Mononuclear cell (primary cell): ENCODE data around the gene CDH1. TPM values are rescaled to one million over a fixed set of nuclear protein-coding genes. Genes with fewer than 3 reads are reported as not detected.
"Not testable (repeated sequence)": the region's sequence is repeated elsewhere in the genome, so short reads cannot be mapped to it uniquely, and the experiment has no call there.

Experiments used
- H3K27me3 ChIP-seq: 2 replicates; pipeline ENCODE4 v1.6.0; 2011; ENCODE audit warnings: low read length, control low read depth; ENCODE audit not compliant: insufficient read depth
- H3K4me1 ChIP-seq: 2 replicates; pipeline ENCODE4 v1.5.1; 2011; ENCODE audit warnings: mild to moderate bottlenecking, low read length, control low read depth; ENCODE audit not compliant: insufficient read depth
- H3K4me3 ChIP-seq: 2 replicates; pipeline ENCODE4 v1.5.1; 2011; ENCODE audit warnings: mild to moderate bottlenecking, low read length, moderate library complexity
- H3K9me3 ChIP-seq: 2 replicates; pipeline ENCODE4 v1.5.1; 2011; ENCODE audit warnings: low read depth, mild to moderate bottlenecking, control low read depth, low read length
- total RNA-seq: library from RNA; depleted of rRNA; stranded (reverse); fragments of >200 nt; gene quantifications from one replicate; pipeline ENCODE4 v1.2.3, GENCODE V29; 2012

The CDH1 gene
- total RNA-seq, 1 donor: 3.7 TPM

DNA sequence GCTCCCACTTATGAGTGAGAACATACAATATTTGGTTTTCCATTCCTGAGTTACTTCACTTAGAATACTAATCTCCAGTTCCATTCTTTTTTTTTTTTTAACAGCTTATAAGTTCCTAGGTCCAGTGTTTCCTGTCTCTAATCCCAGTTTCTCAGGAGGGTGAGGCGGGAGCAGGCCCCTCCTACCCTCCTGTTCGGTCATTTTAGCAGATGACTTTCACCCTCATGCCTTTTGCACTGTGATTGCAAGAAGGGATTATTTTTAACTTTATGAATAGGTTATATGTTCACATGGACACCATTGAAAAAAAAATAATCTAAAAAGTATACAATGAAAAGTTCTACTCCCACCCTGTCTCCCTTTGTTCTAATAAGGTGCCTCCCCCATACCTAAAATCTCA is 47.6 kb downstream of the CDH1 start:
- H3K4me3 ChIP-seq: no peak overlapping the region
- H3K4me1 ChIP-seq: peaks cover 21% of the 10 kb centered on the region
- no peaks in the 10 kb centered on the region for H3K9me3 ChIP-seq
- no peaks in the 10 kb centered on the region for H3K27me3 ChIP-seq

DNA sequence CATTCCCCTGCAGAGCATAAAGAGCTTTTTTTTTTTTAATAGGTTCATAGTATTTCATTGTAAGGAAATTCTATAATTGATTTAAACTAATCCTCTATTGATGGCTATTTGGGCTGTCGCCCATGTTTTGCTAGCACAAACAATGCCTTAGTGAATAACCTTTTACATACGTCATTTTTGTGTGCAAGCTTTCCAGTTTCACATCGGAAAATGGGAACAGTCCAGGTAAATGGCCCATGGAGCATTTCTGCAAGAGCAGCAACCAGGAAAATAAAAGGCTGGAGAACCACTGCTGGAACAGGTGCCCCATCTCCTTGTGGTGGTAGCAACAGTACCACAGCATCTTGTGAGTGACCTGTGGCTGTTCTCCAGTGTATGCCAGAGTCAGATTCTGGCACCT is 48.6 kb downstream of the CDH1 start:
- Histone ChIP-seq H3K9me3 (no peaks in the 10 kb centered on the region), H3K4me3 (no peak overlapping the region), H3K27me3 (no peaks in the 10 kb centered on the region), H3K4me1 (peaks cover 30% of the 10 kb centered on the region)

DNA sequence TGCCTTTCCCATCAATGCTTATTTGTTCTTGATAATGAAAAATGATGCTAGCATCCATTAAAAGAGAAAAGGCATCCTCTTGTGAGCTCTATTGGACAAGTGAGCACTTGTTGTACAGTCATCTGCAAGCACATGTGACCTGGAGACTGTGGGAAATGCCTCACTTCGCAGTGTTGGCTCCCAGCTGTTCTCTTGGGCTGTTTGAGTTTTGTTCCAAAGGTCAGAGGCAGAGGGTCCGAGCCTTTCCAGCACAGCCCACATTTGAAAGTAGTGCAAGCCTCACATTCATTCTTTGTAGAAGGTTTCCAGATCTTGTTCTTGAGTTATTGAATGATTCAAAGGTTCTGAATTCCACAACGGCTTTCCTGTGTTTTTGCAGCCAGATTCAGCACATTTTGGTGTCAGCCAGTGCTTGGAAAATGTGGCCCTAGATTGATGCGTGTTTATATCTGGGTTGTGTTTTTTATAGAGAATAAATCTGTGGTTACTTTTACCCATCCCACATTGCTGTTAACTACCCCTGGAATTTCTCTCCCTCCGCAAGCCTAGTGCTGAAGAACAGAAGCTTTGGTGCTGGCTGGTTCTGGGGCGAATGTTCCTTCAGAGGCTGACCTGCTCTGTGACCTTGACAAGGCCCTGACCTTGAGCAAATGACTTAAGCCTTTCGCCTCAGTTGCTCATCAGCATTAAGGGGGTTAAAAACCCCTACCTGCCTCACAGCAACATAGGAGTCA is 49.8 kb downstream of the CDH1 start:
- Histone ChIP-seq H3K9me3 (no peaks in the 10 kb centered on the region), H3K4me3 (no peak overlapping the region), H3K27me3 (no peaks in the 10 kb centered on the region), H3K4me1 (peaks cover 30% of the 10 kb centered on the region)

DNA sequence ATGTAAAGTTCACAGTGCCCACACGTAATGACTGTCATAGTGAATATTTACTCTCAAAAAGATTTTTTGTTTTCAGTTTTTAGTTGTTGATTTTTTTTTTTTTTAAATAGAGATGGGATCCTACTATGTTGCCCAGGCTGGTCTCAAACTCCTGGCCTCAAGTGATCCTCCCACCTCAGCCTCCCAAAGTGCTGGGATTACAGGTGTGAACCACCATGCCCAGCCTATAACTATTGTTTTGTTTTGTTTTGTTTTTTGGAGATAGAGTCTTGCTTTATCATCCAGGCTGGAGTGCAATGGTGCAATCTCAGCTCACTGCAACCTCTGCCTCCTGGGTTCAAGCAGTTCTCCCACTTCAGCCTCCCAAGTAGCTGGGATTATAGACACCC is 50.3 kb downstream of the CDH1 start:
- not testable (repeated sequence) for H3K4me3 ChIP-seq, H3K9me3 ChIP-seq, H3K27me3 ChIP-seq
- peaks cover 25% of the 10 kb centered on the region for H3K4me1 ChIP-seq

DNA sequence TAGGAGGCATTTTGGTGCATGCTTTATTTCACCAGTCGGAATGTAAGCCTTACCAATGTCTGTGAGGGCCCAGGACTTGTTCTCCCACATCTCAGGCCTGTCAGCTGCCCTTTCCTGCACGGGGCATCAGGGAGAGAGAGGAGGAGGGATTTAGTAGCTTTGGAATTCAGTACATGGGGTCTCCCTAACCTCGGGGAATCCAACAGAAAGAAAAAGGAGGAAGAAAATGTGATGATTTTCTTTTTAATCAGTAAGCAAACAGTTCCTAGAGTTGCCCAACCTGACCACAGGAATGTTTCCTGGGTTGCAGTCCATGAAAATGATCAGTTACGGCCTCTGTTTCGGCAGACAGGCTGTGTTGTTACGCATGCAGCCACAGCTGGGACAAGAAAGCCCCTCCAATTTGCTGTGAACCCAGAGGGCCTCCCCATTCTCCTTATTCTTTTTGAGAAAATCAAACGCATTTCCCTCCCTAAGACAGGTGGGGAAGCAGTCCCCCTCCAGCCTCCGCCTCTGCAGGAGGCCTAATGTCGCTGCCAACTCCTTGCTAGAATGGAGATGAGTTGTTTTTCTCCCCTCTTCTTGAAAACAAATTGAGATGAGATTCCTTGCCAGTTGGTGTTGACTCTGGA is 53.2 kb downstream of the CDH1 start:
- no peak overlapping the region for H3K4me3 ChIP-seq
- H3K9me3 ChIP-seq: no peaks in the 10 kb centered on the region
- H3K4me1 ChIP-seq: peaks cover 19% of the 10 kb centered on the region
- H3K27me3 ChIP-seq: no peaks in the 10 kb centered on the region

DNA sequence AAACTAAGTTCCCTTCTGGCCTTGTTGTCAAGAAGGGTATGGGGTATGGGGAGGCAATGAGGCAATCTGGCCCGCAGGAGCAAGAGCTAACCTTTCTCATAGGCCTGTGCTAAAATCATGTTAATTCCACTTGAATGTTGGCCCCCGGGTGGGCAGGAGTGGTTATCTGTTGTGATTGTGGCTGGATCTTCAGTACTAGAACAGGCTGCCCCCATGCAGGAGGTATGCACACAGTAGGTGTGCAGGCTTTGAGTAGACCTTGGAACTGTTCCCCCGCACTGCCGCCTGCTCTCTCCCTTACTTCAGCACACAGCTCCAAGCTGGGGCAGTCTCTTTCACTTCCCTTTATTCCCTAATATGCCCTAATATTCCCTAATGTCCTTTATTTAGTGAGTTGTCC is 53.9 kb downstream of the CDH1 start:
- Histone ChIP-seq H3K27me3 (no peaks in the 10 kb centered on the region), H3K4me3 (no peak overlapping the region), H3K4me1 (peaks cover 19% of the 10 kb centered on the region), H3K9me3 (no peaks in the 10 kb centered on the region)

DNA sequence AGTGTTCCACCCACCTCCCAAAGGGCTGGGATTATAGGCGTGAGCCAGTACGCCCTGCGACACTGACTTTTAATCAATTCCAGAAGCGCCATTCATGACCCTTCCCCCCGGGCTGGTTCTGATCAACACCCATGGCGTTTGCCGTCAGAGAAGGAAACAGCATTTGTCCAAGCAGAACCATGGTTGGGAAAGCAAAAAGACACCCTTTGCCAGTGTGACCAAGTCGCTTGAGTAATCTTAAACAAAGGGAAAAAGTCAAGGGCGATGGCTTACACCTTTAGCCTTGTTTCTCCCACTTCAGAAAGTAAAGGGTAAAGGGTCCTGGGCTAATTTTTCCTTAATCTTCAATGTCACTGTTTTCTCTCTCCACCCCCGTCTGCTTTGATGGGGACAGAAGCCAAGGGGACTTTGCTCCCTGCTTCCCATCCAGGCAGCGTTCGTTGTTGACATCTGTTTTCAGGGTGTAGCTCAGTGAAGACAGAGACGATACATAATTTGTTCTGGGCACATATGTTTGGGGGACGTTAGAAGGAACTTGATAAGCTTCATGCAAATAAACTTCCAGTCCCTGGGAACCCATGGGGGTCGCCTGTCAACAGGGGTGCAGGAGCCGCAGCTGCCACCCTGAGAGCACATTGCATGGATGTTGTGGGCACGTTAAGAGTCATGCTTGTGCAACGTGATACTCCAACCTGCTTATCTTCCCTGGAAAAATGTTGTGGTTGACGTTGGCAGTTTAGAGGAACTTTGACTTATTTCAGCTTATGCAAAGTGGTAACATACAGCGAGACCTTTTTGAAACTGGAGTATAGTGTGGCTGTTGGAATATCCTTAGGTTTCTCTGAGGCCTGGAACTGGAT is 55.6 kb downstream of the CDH1 start:
- Histone ChIP-seq H3K27me3 (no peaks in the 10 kb centered on the region), H3K9me3 (no peaks in the 10 kb centered on the region), H3K4me3 (no peak overlapping the region), H3K4me1 (peaks cover 19% of the 10 kb centered on the region)

DNA sequence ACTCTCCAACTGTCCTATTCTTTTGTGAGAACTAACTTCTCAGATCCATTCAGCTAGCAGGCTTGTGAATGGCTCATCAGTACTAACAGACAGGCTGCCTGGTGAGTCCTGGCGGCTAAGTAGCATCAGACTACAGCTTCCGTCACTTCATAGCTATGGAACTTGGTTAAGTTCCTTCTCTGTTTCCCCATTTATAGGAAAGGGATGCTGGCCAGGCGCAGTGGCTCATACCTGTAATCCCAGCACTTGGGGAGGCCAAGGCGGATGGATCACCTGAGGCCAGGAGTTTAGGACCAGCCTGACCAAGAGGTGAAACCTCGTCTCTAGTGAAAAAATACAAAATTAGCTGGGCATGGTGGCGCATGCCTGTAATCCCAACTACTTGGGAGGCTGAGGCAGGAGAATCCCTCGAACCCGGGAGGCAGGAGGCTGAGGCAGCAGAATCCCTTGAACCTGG is 56.3 kb downstream of the CDH1 start:
- Histone ChIP-seq H3K4me1 (peaks cover 19% of the 10 kb centered on the region), H3K27me3 (no peaks in the 10 kb centered on the region), H3K9me3 (no peaks in the 10 kb centered on the region), H3K4me3 (no peak overlapping the region)

DNA sequence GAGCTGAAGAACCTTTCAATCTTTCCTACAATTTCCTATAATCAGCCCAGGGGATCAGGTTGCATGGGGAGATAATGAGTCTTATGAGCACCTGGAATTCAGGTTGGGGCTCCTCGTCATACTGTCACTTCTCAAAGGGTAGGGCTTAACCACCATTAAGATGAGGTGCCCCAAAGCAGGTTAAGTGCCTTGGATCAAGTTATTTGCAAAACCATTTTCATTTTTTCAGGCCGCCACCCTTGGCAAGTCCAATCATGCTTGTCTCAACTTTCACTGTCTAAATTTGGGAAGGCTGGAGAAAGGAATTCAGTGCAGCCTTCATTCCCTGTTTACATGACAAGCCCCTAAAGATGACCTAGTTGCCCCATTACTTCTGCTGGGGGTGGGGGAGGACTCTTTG is 61.3 kb downstream of the CDH1 start:
- H3K27me3 ChIP-seq: no peaks in the 10 kb centered on the region
- H3K9me3 ChIP-seq: no peaks in the 10 kb centered on the region
- H3K4me1 ChIP-seq: no peaks in the 10 kb centered on the region
- H3K4me3 ChIP-seq: no peak overlapping the region

DNA sequence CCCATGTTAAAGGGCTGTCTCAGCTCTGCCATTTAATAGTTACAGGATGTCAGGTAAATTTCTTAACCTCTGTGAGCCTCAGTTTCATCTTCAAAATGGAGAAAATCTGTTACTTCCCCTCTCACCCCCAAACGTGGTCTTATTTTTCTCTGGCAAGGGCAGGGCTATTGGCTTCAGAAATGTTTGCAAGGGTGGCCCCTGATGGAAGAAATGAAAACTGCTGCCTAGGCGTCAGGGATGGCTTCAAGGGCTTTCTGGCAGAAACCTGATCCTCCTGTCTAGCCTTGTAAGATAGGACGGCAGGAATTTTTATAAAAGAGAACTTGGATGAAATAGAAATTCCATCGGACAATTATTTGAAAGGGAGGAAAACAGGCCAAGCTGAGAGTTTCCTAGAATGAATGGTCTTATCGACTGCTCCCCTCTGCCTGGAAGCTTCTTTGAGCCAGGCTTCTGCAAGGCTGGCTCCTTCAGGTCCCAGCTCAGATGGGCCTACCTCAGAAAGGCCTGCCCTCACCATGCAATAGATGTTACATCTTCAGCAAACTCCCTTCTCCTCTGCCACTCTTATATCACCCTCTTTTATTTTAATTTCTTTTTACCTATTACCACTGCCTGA is 63.3 kb downstream of the CDH1 start:
- H3K27me3 ChIP-seq: no peaks in the 10 kb centered on the region
- no peaks in the 10 kb centered on the region for H3K9me3 ChIP-seq
- no peak overlapping the region for H3K4me3 ChIP-seq
- no peaks in the 10 kb centered on the region for H3K4me1 ChIP-seq

DNA sequence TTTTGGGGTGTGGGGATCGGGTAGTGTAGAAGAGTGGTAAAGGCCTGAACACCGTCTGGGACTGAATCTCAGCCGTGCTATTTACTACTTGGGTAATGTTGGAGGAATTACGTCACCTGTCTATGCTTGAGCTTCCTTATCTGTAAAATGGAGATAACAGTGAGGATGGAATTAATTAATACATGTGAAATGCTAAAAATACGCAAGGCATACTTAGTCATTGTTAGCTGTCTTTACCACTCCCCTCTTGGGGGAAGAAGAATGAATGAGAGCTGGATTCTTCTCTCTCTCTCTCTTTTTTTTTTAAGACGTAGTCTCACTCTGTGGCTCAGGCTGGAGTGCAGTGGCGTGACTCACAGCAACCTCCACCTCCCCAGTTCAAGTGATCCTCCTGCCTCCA is 65.1 kb downstream of the CDH1 start:
- no peaks in the 10 kb centered on the region for H3K4me1 ChIP-seq
- no peaks in the 10 kb centered on the region for H3K9me3 ChIP-seq
- H3K27me3 ChIP-seq: no peaks in the 10 kb centered on the region
- H3K4me3 ChIP-seq: no peak overlapping the region

DNA sequence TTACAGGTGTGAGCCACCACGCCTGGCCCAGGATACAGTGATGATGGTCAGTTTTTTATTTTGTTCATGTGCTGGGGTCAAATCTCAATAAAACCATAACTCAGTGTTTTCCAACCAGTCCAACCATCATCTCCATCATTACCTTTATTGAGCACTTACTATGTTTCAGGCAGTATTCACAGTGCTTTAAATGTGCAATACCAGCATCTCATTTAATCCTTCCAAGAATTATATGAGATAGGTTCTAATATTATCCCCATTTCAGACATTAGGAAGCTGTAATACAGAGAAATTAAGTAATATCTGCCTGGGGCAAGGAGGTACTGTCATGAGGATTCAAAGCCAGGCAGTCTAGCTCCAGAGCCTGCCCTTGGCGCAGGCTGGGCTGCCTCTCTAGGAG is 69.3 kb downstream of the CDH1 start:
- H3K4me1 ChIP-seq: no peaks in the 10 kb centered on the region
- H3K9me3 ChIP-seq: no peaks in the 10 kb centered on the region
- H3K4me3 ChIP-seq: no peak overlapping the region
- H3K27me3 ChIP-seq: no peaks in the 10 kb centered on the region

DNA sequence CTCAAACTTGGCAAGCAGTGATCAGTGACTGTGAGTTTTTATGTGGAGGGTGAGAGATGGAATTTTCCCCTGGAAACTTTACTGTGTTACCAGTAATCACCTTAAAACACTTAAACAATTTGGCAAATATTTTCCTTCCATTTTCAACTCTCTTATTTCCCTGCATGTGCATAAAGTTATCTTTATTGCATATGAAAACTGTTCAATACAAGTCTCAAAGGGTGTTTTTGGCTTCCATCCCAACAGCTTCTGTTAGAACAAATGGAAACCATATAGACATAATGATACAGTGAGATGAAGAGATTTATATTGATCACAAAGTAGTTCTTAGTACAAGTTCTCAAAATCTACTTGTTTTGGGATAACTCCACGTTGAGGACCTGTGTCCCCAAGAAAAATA is 69.9 kb downstream of the CDH1 start:
- no peaks in the 10 kb centered on the region for H3K4me1 ChIP-seq
- H3K9me3 ChIP-seq: no peaks in the 10 kb centered on the region
- no peaks in the 10 kb centered on the region for H3K27me3 ChIP-seq
- no peak overlapping the region for H3K4me3 ChIP-seq

DNA sequence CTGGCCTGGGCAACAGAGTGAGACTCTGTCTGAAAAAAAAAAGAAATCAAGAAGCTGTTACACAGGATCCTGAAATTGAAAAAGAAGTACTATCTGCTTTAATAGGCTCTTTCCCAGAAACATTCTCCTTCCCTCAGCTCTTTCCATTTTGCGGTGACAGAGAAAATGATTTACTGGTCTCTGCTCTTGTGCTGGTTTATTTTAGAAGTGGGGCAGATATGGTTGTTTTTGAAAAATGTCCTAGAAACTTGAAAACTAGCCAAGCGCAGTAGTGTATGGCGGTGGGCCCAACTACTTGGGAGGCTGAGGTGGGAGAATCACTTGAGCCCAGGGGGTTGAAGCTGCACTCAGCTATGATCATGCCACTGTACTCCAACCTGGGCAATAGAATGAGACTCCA is 77.4 kb downstream of the CDH1 start:
- H3K4me3 ChIP-seq: no peak overlapping the region
- H3K4me1 ChIP-seq: no peaks in the 10 kb centered on the region
- H3K9me3 ChIP-seq: no peaks in the 10 kb centered on the region
- no peaks in the 10 kb centered on the region for H3K27me3 ChIP-seq
